HG03108 (cell line): Measurements from ENCODE around the gene GAS6.

Experiments used
- ATAC-seq: cut with Tn5 transposase; IDR thresholded peaks from one replicate; pipeline ENCODE4 v1.9.1; 2021; ENCODE audit warnings: moderate library complexity; ENCODE audit not compliant: unreplicated experiment

The GAS6 gene

DNA sequence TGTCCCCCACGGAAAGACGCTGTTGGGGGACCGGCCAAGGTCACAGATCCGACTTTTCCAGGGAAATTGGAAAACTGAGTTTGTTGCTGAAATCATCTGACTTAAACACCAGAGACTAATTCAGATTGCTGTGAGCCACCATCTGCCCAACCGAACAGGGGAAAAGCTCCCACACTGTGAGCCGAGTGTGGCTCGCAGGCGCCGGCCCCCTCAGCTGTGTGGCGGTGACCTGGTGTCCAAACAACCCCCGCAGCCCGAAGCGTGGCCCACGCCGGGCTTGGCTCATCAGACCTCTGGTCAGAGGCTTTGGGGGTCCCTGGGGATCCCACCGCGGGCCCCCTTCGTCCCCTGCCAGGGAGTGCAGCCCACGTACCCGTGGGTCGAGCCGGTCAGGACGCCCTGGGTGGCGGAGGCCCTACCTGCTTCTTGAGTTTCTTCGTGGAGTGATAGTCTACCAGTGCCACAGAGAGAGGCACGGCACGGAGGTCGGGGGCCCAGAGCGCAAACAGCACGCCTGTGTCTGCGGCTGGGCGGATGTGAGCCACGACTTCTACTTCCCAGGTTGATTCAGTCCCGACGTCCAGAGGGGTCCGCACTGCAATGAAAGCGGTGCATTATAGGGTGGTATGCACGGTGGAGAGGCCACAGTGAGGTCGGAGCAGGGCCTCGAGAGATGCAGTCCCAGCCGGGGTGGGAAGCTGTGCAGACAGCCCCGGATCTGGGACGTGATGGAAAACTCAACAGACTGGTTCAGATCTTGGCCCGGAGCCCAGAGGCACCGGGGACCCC lies 40.7 kb downstream of the GAS6 start:
- no peak for ATAC-seq

DNA sequence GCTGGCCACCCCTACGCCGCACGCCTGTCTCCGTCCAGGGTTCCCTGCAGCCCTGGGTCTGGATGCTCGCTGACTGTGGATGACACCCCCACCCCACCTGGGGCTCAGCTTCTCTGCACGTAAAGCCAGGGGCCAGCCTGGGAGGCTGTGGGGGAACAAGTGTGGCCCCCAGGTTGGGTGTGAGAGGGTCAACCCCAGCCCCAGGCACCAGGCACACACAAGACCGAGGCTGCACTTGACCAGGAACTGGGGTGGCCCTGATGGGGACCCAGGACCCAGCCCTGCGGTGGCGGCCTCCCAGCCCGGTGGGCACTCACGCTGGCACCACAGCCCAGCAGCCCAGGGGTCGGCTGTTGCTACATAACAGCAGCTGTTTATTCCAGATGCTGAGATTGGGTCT lies 41.6 kb downstream of the GAS6 start:
- no peak for ATAC-seq

DNA sequence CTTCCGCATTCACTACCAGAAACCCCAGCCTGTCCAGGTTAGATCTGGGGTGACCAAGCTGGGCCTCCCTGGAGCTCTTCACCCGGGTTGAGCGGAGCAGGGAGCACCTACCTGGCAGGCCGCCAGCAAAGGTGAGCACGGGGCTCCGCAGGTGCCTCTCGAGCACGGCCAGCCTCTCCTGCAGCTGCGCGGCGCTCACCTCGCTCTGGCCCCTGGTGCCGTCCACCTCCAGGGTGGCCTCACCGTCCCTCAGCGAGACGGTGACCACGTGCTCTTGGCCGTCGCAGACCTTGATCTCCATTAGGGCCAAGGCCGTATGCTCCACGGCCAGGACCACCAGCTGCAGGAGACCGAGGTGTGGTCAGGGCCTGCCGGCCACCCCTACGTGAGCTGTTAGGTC lies 42.0 kb downstream of the GAS6 start:
- ATAC-seq, result no peak

DNA sequence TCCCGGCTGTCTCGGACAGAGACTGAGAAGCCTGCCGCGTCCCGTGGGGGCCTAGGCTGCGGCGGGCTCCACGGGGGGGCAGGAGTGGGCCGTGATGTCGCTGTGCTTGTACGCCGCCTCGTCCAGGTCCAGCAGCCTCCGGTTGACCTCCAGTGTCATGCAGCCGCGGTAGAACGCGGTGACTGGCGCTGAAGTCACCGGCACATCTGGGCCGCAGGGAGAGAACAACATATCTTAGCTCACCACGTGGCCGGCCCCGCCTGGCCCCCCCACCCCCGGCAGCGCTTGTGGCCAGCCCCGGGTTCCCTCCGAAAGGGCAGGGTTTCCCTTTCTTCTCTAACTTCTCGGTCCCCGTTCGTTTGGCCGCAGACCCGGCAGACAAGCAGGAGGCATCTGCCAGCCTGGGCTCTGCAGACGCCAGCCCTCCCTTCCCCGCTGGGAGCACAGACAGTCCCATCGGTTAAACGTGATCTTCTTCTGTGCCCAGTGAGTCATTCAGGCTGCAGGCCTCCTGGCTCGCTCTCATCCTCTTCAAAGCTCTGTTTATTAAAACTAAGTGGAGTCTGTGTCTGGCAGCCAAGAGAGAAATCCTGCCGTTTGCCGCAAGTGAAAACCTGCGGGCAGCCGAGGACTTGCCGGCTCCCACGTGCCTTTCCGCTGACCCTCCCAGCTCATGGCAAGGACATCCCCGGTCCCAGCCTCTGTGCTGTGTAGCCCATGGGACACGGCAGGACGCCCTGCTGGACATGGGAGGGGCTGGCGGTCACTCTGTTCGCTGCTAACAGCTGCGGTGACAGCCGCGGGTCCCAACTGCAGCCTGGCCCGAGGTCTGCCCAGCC lies 42.8 kb downstream of the GAS6 start:
- no peak for ATAC-seq

DNA sequence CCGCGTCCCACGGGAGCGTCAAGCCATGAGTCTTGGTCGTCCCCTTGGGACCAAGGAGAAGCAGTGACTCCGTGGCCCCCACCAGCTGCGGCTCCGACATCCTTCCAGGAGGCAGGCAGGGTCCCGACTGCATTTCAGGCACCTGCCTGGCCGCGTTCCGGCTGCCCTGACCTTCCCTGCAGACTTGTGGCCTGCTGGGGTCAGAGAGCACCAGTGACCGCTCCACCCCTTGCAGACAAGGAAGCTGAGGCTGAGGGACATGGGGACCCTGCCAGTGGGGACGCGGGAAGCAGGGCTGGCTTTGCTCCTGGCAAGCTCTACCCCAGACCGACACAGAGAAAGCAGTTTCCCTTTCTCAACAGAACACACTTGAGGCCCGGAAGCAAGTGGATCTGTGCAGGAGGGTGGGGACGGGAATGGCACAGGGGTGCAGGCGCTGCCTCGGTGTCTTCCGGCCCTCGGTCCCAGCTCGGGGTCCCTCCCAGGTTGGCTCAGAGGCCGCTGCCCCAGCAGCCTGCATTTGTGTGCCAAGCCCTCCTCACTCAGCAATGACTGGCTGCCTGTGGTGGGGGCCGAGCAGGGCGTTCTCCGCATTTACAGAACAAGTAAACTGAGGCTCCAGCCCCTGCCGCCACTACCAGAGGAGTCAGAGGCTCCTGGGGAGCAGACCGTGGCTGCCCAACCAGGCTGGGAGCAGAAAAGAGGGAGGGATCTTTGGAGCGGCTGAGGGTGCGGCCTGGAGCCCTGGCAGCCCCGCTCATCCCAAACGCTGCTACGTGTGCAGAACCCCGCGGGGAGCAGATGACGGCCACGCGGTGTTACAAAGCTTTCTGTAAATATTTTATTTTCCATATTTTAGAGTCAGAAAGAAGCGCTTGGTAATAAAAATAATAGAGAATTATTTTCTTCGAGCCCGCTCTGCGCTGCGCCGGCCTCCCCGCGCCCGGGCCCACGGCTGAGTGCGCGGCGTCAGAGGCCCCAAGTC lies 43.9 kb downstream of the GAS6 start:
- ATAC-seq, result no peak

DNA sequence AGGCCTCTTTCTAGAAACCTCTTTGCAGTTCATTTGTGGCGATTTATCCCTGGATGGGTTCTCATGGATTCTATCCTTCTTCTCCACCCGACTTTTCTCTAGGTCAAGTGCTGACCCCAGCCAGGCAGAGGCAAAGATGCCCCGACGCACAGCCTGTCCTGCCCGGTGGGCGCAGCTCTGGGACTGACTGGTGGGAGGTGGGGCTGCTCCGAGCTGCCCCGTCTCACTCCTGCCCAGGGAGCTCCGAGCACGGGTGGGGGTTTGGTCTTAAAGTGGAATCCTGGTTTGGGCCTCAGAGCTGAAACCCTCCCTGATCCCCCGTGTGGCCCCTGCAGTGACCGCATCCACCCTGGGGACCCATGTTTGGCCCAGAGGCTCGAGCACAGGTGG lies 44.5 kb downstream of the GAS6 start:
- ATAC-seq, result no peak

DNA sequence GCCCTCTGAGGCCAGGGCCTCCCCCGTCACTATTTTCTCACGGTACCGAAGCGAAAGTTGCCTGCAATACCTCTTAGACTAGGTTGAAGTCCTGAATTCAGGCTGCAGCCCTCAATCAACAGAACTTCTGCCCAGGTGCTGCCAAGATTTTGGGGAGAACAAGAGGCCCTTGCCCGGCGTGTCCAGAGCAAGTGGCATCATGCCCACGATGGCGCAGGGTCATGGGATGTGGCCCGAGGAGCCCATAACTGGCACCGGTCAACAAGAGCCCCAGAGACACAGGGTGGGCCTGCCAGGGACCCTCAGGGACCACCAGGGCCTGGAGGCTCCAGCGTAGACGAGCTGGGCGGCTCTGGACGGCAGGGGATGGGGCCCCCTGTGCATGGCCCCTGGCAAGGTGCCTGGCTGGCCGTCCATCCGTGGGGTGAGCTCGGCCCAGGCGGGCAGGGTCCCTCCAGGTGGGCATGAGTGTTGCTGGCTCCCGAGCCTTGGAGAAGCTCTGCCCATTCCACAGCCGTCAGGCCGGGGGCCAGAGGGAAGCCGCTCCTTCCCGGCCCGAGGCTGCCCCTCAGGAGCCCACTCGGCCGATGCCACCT lies 45.1 kb downstream of the GAS6 start:
- no peak for ATAC-seq

DNA sequence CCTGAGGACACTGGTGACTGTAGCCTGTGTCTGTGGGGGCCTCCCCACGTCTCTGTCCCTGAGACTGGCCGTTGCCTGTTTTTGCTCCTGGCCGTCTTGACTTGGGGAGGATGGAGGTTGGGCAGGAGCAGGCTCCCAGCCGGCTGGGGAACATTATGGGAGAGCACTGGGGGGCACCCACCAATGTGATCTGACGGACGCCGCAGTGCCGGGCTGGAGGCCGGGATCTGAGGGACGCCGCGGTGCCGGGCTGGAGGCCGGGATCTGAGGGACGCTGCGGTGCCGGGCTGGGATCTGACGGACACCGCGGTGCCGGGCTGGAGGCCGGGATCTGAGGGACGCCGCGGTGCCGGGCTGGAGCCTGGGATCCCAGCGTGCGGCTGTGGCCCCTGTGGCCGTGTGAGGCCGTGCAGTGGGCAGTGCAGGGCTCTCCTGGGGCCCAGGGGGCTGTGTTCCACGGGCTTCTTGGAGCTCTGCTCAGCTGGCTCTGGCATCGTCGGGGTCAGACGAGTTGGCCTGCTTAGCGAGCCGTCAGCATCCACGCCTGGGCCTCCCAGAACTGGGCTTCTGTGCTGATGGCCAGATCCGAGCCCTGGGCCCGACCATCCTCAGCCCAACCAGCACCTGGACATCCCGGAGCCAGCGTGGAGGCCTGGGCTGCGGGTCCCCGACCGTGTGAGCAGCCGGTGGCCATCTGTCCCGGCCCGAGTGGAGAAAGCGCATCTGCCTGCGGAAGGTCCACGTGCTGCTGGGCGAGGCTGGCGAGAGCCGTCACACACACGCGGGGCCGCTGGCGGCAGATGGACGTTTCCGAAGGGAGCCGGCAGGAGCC lies 45.8 kb downstream of the GAS6 start:
- ATAC-seq, result no peak

DNA sequence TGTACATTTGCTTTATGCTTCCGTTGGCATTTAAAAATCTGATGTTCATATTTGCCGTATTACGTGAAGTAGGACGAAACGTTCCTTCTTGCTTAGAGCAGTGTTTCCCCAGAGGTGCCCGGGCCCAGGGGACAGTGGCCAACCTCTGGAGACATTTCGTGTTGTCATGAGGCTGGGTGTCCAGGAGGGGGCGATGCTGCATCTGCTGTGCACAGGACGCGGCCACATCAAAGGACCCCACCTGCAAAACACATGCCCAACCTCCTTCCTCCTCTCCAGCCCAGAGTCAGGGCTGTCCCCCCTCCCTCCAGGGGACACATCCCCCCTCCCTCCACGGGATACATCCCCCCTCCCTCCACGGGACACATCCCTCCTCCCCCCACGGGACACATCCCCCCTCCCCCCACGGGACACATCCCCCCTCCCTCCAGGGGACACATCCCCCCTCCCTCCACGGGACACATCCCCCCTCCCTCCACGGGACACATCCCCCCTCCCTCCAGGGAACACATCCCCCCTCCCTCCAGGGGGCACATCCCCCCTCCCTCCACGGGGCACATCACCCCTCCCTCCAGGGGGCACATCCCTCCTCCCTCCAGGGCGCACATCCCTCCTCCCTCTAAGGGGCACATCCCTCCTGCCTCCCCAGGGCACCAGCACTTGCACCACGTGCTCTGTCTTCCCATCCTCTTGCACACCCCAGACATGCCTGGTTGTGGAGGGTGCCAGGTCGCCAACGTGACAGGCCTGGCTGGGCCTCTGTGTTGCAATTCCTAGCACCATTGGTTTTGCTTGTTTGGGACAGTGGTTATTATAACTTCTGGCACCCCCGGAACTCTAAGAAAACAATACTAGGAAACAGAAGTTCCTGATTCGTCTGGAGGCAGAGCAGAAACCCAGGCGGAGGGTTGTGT lies 46.7 kb downstream of the GAS6 start:
- ATAC-seq, result no peak

DNA sequence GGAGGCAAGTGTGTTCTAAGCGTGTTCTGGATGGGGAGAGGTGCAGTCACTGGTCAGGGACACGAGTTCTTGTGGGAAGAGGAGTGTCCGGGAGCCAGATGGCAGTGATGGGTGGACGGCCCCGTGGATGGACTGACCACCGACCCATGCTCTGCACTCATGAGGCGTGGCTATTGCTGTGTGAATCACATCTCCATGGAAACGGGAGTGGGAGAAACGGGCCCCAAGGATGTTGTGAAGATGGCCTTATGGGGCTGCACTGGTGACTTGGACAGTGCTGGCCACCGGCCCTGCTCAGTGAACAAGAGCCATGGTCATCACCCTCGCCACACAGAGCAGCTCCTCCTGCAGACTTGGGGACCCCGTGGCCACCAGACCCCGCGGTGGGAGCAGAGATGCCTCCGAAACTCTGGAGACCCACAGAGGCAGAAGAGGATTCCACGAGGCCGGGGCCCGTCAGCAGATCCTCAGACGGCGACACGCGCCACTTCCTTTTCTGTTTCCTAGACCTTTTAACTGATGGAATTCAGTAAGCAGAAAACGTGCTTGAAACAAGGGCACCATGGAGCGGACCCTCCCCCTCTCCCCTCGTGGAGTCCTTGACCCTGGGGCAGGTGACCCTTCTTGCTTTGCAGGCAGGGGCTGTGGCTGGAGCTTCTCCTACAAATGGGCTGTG lies 47.5 kb downstream of the GAS6 start:
- ATAC-seq, result no peak

DNA sequence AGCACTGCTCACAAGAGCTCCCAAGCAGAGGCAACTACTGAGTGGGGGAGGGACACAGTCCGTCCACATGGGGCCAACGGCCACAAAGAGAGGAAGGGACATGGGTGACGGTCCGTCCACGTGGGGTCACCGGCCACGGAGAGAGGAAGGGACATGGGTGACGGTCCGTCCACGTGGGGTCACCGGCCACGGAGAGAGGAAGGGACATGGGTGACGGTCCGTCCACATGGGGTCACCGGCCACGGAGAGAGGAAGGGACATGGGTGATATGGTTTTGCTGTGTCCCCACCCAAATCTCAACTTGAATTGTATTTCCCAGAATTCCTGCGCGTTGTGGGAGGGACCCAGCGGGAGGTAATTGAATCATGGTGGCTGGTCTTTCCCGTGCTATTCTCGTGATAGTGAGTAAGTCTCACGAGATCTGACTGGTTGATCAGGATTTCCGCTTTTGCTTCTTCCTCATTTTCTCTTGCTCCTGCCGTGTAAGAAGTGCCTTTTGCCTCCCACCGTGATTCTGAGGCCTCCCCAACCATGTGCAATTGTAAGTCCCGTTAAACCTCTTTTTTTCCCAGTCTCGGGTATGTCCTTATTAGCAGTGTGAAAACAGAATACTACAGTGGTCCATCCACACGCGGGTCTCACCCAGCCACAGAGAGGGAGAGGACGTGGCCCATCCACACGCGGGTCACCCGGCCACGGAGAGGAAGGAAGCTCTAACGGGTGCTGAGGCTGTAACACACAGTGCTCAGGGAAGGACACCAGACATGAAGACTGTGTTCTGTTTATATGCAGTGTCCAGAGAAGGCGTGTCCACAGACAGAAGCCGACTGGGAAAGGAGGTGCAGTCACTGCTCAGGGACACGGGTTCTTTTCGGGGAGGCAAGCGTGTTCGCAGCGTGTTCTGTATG lies 48.5 kb downstream of the GAS6 start:
- ATAC-seq, result no peak

DNA sequence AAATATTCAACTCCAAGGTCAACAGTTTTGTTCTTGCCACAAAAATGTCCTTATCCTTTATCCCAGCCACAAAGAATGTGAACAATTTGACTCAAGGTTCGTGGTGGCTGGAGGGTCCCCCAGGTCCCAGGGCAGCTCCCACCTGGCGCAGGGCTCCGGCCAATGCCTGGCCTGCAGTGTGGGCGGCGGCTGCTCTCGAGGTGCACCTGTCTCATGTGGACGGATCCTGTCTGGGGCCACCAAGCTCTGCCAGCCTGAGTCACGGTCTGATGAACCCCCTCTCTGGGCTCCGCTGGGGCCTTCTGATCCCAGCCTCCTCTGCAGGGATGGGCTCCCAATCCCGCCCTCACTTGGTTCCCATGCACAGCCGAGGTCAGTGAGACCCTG lies 49.4 kb downstream of the GAS6 start:
- ATAC-seq, result no peak

DNA sequence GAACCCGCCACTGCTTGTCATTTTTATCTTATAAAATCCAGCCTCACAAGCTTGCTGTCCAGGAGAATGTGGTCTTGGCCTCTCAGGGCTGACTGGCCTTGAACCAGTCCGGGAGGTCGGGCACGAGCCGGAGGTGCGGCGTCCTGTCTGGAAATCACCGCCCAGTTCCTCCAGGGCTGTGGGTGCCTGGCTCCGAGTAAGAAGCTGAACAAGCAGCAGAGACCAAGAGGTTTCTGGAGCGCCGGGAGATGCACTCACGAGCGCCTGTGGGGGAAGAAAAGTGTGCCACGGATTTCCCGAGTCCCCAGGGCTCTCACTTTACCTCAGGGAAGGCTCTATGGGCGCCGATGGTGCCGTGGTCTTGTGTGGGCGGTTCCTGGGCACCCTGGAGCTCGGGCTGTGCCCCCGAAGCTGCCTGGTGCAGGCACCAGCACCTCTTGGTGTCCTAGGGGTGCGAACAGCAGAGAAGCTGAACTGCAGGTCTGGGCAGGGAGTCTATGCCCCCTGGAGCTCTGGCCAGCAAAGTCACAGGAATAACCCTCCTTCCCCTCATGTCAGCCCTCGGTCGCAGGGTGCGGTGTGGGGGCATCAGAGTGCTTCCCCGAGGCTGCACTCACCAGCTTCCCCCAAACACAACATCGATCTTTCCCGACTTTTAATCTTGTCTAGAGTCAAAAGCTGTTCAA lies 50.0 kb downstream of the GAS6 start:
- ATAC-seq, result no peak

DNA sequence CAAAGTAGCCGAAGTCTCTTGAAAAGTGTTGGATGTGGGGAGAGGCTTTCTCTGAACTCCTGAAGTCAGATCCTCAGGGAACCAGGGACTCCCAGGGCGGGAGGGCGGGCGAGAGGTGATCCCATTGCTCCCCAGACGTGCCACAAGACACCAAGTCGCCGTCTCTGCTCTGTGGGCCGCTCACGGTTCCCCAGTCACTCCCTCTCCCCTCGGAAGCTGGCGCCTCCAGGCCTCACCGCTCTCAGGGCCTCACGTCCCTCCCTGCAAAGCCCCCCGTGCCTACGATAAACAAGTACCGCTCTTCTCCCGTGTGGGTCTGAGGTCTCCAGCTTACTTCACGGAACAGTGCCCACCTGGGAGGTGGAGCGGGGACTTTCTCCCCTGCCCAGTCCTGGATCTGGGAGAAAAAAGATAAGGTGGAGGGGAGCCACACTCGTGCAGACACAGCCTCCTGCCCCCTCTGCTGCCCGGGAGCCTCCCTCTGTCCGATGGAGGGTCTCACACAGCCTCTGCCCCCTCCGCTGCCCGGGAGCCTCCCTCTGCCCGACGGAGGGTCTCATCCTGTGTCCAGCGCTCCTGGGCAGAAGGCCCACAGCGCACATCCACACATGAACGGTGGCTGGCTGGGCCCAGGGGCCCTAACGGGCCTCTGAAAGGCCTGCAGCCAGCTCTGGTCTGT lies 50.7 kb downstream of the GAS6 start:
- no peak for ATAC-seq

DNA sequence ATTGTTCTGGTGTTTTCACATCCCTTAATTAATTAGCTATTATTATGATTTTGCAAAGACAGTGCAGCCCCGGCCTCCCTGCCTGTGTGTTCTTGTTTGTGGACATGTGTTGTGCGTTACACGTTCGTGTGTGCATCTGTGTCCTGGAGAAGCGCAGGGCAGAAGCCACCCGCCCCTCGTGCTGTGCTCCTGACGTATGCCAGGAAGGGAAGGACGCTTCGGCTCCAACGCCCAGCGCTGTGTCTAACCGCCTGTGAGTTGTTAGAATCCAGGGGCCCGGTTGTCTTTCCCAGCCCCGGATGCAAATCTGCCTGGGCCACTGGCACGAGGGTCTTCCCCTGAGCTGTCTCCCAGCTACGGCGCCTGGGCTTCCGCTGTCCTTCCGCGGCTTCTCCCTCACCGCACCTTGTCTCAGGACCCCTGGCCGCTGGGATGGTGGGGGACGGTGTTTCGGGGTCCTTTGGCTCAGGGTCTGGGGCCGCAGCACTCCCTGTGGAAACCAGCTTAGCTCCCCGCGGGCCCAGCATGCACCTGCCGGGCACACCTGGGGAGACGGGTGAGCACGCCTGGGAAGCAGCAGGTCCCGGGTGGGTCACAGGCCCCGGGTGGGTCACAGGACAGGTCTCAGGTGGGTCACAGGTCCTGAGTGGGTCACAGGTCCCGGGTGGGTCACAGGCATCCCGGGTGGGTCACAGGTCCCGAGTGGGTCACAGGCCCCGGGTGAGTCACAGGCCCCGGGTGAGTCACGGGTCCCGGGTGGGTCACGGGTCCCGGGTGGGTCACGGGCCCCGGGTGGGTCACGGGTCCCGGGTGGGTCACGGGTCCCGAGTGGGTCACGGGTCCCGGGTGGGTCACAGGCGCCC lies 51.5 kb downstream of the GAS6 start:
- ATAC-seq, result no peak
